IMR-90 (cell line): ENCODE results near the gene GNB5. TPM values are rescaled to one million over a fixed set of nuclear protein-coding genes. Genes with fewer than 3 reads are reported as not detected.
A peak's percentile ranks its signal among the peaks of the same experiment; 100 is the strongest.

Source experiments
- ATAC-seq: fragments of 200-7000 bp; cut with Tn5 transposase; 2 replicates; pipeline ENCODE4 v1.9.1; 2020; ENCODE audit warnings: low read depth, mild to moderate bottlenecking, moderate library complexity
- BruUV-seq: library from RNA; stranded (reverse); fragments of 400-500 nt; replicated peaks from 2 replicates; lab custom pipeline; 2021; lab: Mats Ljungman, UMichigan
- CTCF ChIA-PET: fragments of 300-600 bp; formaldehyde crosslinking; extraction: SDS; loops from one replicate; lab custom pipeline; 2021; ENCODE audit warnings: antibody characterized with exemption; lab: Yijun Ruan, JAX
- POLR2A ChIA-PET: fragments of 300-600 bp; sonication (Branson Sonifier 250); formaldehyde crosslinking; loops from one replicate; lab custom pipeline; 2022; ENCODE audit warnings: antibody characterized with exemption; ENCODE audit not compliant: unreplicated experiment; lab: Charles Lee
- DNase-seq: peaks from one replicate; pipeline ENCODE4 v3.0.0; 2013
- H2AFZ ChIP-seq: replicated peaks from 2 replicates; pipeline ENCODE3; 2013; ENCODE audit warnings: low read length, mild to moderate bottlenecking; ENCODE audit not compliant: poor library complexity
- H2AK5ac ChIP-seq: 2 replicates; pipeline ENCODE4 v1.6.1; 2013; ENCODE audit warnings: low read depth, low read length, inconsistent platforms
- H2AK9ac ChIP-seq: replicated peaks from 2 replicates; pipeline ENCODE3; 2013; ENCODE audit warnings: mild to moderate bottlenecking, low read depth, low read length, moderate library complexity; ENCODE audit not compliant: poor library complexity
- H2BK120ac ChIP-seq: 2 replicates; pipeline ENCODE4 v1.6.1; 2013; ENCODE audit warnings: low read depth, low read length, inconsistent platforms
- H2BK15ac ChIP-seq: 3 replicates; pipeline ENCODE4 v1.6.1; 2013; ENCODE audit warnings: low read depth, low read length, inconsistent platforms
- H2BK20ac ChIP-seq: 2 replicates; pipeline ENCODE4 v1.6.1; 2013; ENCODE audit warnings: low read depth, mild to moderate bottlenecking, inconsistent platforms, low read length, moderate library complexity
- H2BK5ac ChIP-seq: 2 replicates; pipeline ENCODE4 v1.6.1; 2013; ENCODE audit warnings: mild to moderate bottlenecking, low read depth, low read length, inconsistent platforms; ENCODE audit not compliant: poor library complexity, severe bottlenecking
- H3K14ac ChIP-seq: replicated peaks from 2 replicates; pipeline ENCODE4 v1.6.1; 2013; ENCODE audit warnings: low read depth, low read length, inconsistent platforms
- H3K18ac ChIP-seq: 2 replicates; pipeline ENCODE4 v1.6.1; 2013; ENCODE audit warnings: low read depth, low read length, control low read depth
- H3K23ac ChIP-seq: 2 replicates; pipeline ENCODE4 v1.6.1; 2013; ENCODE audit warnings: low read depth, low read length, inconsistent platforms
- H3K27ac ChIP-seq: 2 replicates; pipeline ENCODE4 v1.5.1; 2013; ENCODE audit warnings: mild to moderate bottlenecking, control low read depth, low read length; ENCODE audit not compliant: insufficient read depth
- H3K27me3 ChIP-seq: 2 replicates; pipeline ENCODE4 v1.6.1; 2013; ENCODE audit warnings: low read length; ENCODE audit not compliant: control insufficient read depth, insufficient read depth
- H3K36me3 ChIP-seq: 2 replicates; pipeline ENCODE4 v1.6.1; 2013; ENCODE audit warnings: low read length, mixed read lengths; ENCODE audit not compliant: control insufficient read depth, insufficient read depth
- H3K4ac ChIP-seq: 2 replicates; pipeline ENCODE4 v1.6.1; 2013; ENCODE audit warnings: low read depth, low read length, inconsistent platforms
- H3K4me1 ChIP-seq: 2 replicates; pipeline ENCODE4 v1.6.1; 2013; ENCODE audit warnings: low read length, mixed read lengths; ENCODE audit not compliant: control insufficient read depth, insufficient read depth
- H3K4me2 ChIP-seq: 2 replicates; pipeline ENCODE4 v1.6.1; 2013; ENCODE audit warnings: low read depth, mild to moderate bottlenecking, control low read depth, low read length, moderate library complexity
- H3K4me3 ChIP-seq: 2 replicates; pipeline ENCODE4 v1.5.1; 2013; ENCODE audit warnings: low read depth, mild to moderate bottlenecking, control low read depth, low read length, moderate library complexity; ENCODE audit not compliant: insufficient read depth
- H3K56ac ChIP-seq: 2 replicates; pipeline ENCODE4 v1.6.1; 2013; ENCODE audit warnings: low read length, inconsistent platforms; ENCODE audit not compliant: insufficient read depth; ENCODE audit errors: extremely low read depth
- H3K79me1 ChIP-seq, 2 experiments: 2 replicates each; pipeline ENCODE4 v1.6.1; 2013; ENCODE audit warnings: low read length in 2 of 2, inconsistent platforms in 1 of 2, low read depth in 1 of 2
- H3K9ac ChIP-seq: 2 replicates; pipeline ENCODE4 v1.6.1; 2013; ENCODE audit warnings: low read depth, low read length, control low read depth
- H3K9me1 ChIP-seq: 2 replicates; pipeline ENCODE4 v1.6.1; 2013; ENCODE audit warnings: low read length, inconsistent platforms; ENCODE audit not compliant: insufficient read depth
- H3K9me3 ChIP-seq: 2 replicates; pipeline ENCODE4 v1.6.1; 2013; ENCODE audit warnings: low read length; ENCODE audit not compliant: control insufficient read depth, insufficient read depth
- H4K20me1 ChIP-seq: 2 replicates; pipeline ENCODE4 v1.6.1; 2013; ENCODE audit warnings: low read length, inconsistent platforms; ENCODE audit not compliant: insufficient read depth
- H4K5ac ChIP-seq: 2 replicates; pipeline ENCODE4 v1.6.1; 2013; ENCODE audit warnings: mild to moderate bottlenecking, low read depth, low read length, control low read depth
- H4K8ac ChIP-seq, 2 experiments: 2 replicates each; pipeline ENCODE4 v1.6.1; 2013; ENCODE audit warnings: low read depth in 2 of 2, low read length in 2 of 2, control low read depth in 1 of 2, inconsistent platforms in 1 of 2
- H4K91ac ChIP-seq: 2 replicates; pipeline ENCODE4 v1.6.1; 2013; ENCODE audit warnings: low read depth, low read length, inconsistent platforms; ENCODE audit not compliant: insufficient read depth
- BHLHE40 ChIP-seq: fragments of 150-350 bp; IDR thresholded peaks from 2 replicates; pipeline ENCODE4 v1.6.1; 2016; ENCODE audit warnings: mild to moderate bottlenecking, low read depth, low read length
- CEBPB ChIP-seq: IDR thresholded peaks from 2 replicates; pipeline ENCODE4 v1.6.1; 2012; ENCODE audit warnings: low read depth, low read length, improper control_type of control experiment
- CHD1 ChIP-seq: IDR thresholded peaks from 2 replicates; pipeline ENCODE4 v1.6.1; 2012; ENCODE audit warnings: low read depth, low read length, improper control_type of control experiment
- CTCF ChIP-seq: conservative IDR thresholded peaks from 2 replicates; pipeline ENCODE4 v1.5.1; 2012; ENCODE audit warnings: mild to moderate bottlenecking, low read depth, low read length, improper control_type of control experiment
- ELK1 ChIP-seq: fragments of 150-350 bp; IDR thresholded peaks from 2 replicates; pipeline ENCODE4 v1.6.1; 2016; ENCODE audit warnings: low read depth, mild to moderate bottlenecking, low read length, moderate library complexity, borderline replicate concordance
- FOS ChIP-seq: fragments of 150-350 bp; IDR thresholded peaks from 2 replicates; pipeline ENCODE4 v1.6.1; 2016; ENCODE audit warnings: low read depth, low read length
- MAFK ChIP-seq: IDR thresholded peaks from 2 replicates; pipeline ENCODE4 v1.6.1; 2012; ENCODE audit warnings: low read depth, low read length, improper control_type of control experiment
- MAZ ChIP-seq: IDR thresholded peaks from 2 replicates; pipeline ENCODE4 v1.6.1; 2012; ENCODE audit warnings: low read depth, mild to moderate bottlenecking, low read length, improper control_type of control experiment, moderate library complexity, borderline replicate concordance
- MXI1 ChIP-seq: IDR thresholded peaks from 2 replicates; pipeline ENCODE4 v1.6.1; 2012; ENCODE audit warnings: low read depth, mild to moderate bottlenecking, low read length, moderate library complexity, borderline replicate concordance
- POLR2A ChIP-seq: IDR thresholded peaks from 2 replicates; pipeline ENCODE4 v1.6.1; 2012; ENCODE audit warnings: mild to moderate bottlenecking, low read depth, low read length
- RAD21 ChIP-seq: IDR thresholded peaks from 2 replicates; pipeline ENCODE4 v1.6.1; 2012; ENCODE audit warnings: low read length, improper control_type of control experiment
- RCOR1 ChIP-seq: IDR thresholded peaks from 2 replicates; pipeline ENCODE4 v1.6.1; 2012; ENCODE audit warnings: mild to moderate bottlenecking, low read length, improper control_type of control experiment; ENCODE audit not compliant: insufficient replicate concordance
- RFX5 ChIP-seq: IDR thresholded peaks from 2 replicates; pipeline ENCODE4 v1.8.0; 2012; ENCODE audit warnings: low read depth, mild to moderate bottlenecking, low read length, moderate library complexity
- SMC3 ChIP-seq: fragments of 150-350 bp; IDR thresholded peaks from 2 replicates; pipeline ENCODE4 v1.6.1; 2016; ENCODE audit warnings: low read depth, mild to moderate bottlenecking, antibody characterized with exemption, low read length, moderate library complexity
- WGBS, 2 experiments: methylation state at CpG; one replicate each; pipeline versions ENCODE4 v1.1.5 to v1.1.7; 2013; ENCODE audit warnings: missing lambda C conversion rate in 2 of 2; ENCODE audit not compliant: insufficient read length in 1 of 2; ENCODE audit errors: extremely low coverage in 2 of 2; 5-methylcytosine and 5-hydroxymethylcytosine counted together
- dilution Hi-C: fragments of 300-500 bp; cut with HindIII; formaldehyde crosslinking; loops from one replicate; pipeline ENCODE4 v1.14.3; 2018; ENCODE audit warnings: low sequenced_read_pairs; ENCODE audit not compliant: unreplicated experiment
- in situ Hi-C: fragments of 300-500 bp; cut with MboI; formaldehyde crosslinking; loops from 3 replicates; pipeline ENCODE4 v1.14.3; 2019; ENCODE audit warnings: low sequenced_read_pairs, inconsistent platforms, mixed read lengths
- intact Hi-C: fragments of 100-400 bp; cut with micrococcal nuclease; formaldehyde crosslinking; loops from 2 replicates; pipeline ENCODE4 v1.10.0; 2022
- polyA plus RNA-seq, 3 experiments: library from polyadenylated mRNA; depleted of rRNA; stranded (reverse); fragments of >200 nt; gene quantifications; 2 replicates each; pipeline ENCODE4 v1.2.3, GENCODE V29; 2012; ENCODE audit warnings: low replicate concordance in 1 of 3
- total RNA-seq: library from RNA; depleted of rRNA; stranded (reverse); fragments of >200 nt; gene quantifications from 2 replicates; pipeline ENCODE4 v1.2.3, GENCODE V29; 2012

The GNB5 gene
- total and polyA plus RNA-seq, 2 of the 4 experiments (the other 2 are of a cell fraction): 27.7 to 33.2 TPM

DNA sequence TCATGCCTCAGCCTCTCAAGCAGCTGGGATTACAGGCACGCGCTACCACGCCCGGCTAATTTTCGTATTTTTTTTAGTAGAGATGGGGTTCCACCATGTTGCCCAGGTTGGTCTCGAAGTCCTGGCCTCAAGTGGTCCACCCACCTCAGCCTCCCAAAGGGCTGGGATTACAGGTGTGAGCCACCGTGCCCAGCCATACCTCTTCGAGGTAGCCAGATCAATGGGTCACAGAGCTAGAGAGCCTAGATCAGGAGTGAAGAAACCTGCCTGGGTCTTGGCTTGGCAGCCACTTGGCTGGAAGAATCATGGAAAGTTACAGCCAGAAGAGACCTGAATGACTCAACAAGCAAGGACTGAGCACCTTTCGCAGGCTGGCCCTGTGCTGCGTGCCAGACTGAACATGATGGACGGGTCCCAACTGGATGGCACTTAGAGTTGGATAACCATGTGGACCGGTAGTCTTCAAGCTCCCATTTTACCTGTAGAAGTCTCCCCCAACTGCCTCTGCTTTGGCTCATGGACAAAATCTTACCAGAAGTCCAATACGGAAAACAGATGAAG lies 29.7 kb downstream of the GNB5 start:
- Histone ChIP-seq H2BK20ac (peak overlapping the region; percentile 86), H3K27ac (peak overlapping the region; percentile 97), H3K79me1 (peaks cover 18 to 47% of the 10 kb centered on the region in 2 experiments; a peak in 3 of 4 replicates), H4K5ac (peak overlapping the region; percentile 81), H3K14ac (peak overlapping the region; percentile 65), H4K91ac (peak overlapping the region; percentile 99), H3K9me1 (peaks cover 24% of the 10 kb centered on the region), H3K4me3 (no peak overlapping the region), H2AK5ac (peak overlapping the region; percentile 97), H3K56ac (peak overlapping the region; percentile 54; the same call in 1 of the 2 replicates), H3K27me3 (no peaks in the 10 kb centered on the region), H3K9me3 (peaks cover 2% of the 10 kb centered on the region; the same call in 1 of the 2 replicates), H3K4me1 (peaks cover 16% of the 10 kb centered on the region), H2BK15ac (peak overlapping the region; percentile 83), H4K20me1 (no peaks in the 10 kb centered on the region; the same call in 1 of the 2 replicates), H4K8ac (peak overlapping the region; percentile 77 to 96), H3K4ac (peak overlapping the region; percentile 96), H3K36me3 (peaks cover 5% of the 10 kb centered on the region; the same call in 1 of the 2 replicates), H3K18ac (peak overlapping the region; percentile 99), H3K9ac (peak overlapping the region; percentile 51), H2BK120ac (peak overlapping the region; percentile 94), H3K4me2 (peak overlapping the region; percentile 84), H2AFZ (peak overlapping the region; percentile 60), H2BK5ac (peak overlapping the region; percentile 95), H3K23ac (peak overlapping the region; percentile 77), H2AK9ac (peak overlapping the region; percentile 47)
- POLR2A ChIA-PET: no interaction called here
- WGBS, 2 experiments: 100% methylated on average over 1 of the region's 13 CpGs; no CpG with 5 or more reads in 1 of the 2 experiments
- intact Hi-C loops: no loop called here
- DNase-seq: no peak
- CTCF ChIA-PET: no interaction called here
- dilution Hi-C loops: no loop called here
- in situ Hi-C loops: no loop called here
- no peak for ATAC-seq
- BruUV-seq: no TSS peak
- TF ChIP-seq CEBPB (no peak), CHD1 (no peak), SMC3 (no peak), FOS (no peak), MAZ (no peak), ELK1 (no peak), RAD21 (no peak), RFX5 (no peak), RCOR1 (no peak), MXI1 (no peak), MAFK (no peak), POLR2A (no peak), CTCF (no peak), BHLHE40 (no peak)
